SK-N-SH (cell line): ENCODE measurements around the gene CLMN. TPM values are rescaled to one million over a fixed set of nuclear protein-coding genes. Genes with fewer than 3 reads are reported as not detected.

ENCODE experiments used
- CTCF ChIA-PET: fragments of 300-600, 350-600 bp; formaldehyde crosslinking; extraction: SDS; loops from one replicate; lab custom pipeline; 2021; lab: Yijun Ruan, JAX
- POLR2A ChIA-PET: fragments of 350-600 bp; sonication (Branson Sonifier 250); formaldehyde crosslinking; extraction: SDS; loops from one replicate; lab custom pipeline; 2020; ENCODE audit warnings: antibody characterized with exemption, inconsistent platforms; lab: Yijun Ruan, JAX
- DNase-seq: peaks from one replicate; pipeline ENCODE4 v3.0.0; 2012
- H2AFZ ChIP-seq: fragments of 200-600 bp; sonication (generic); 2 replicates; pipeline ENCODE4 v1.8.1; 2016; ENCODE audit warnings: antibody characterized with exemption, mild to moderate bottlenecking, low read depth
- H3F3A ChIP-seq: fragments of 200-600 bp; sonication (generic); replicated peaks from 2 replicates; pipeline ENCODE3; 2016; ENCODE audit warnings: antibody characterized with exemption, mild to moderate bottlenecking; ENCODE audit not compliant: insufficient read depth
- H3K27ac ChIP-seq, 2 experiments: fragments of 200-500 bp in 1 of 2; fragments of 200-600 bp in 1 of 2; sonication (Bioruptor generic) in 1 of 2; sonication (generic), shearing (Covaris generic) in 1 of 2; 2 replicates each; pipeline versions ENCODE4 v1.5.1 to v1.6.1; 2014 to 2016; ENCODE audit warnings: low read depth in 2 of 2, inconsistent platforms in 1 of 2, low read length in 1 of 2, mild to moderate bottlenecking in 1 of 2, mixed read lengths in 1 of 2
- H3K27me3 ChIP-seq: fragments of 200-600 bp; sonication (generic), shearing (Covaris generic); 2 replicates; pipeline ENCODE4 v1.6.1; 2016; ENCODE audit warnings: mixed run types; ENCODE audit not compliant: insufficient read depth
- H3K36me3 ChIP-seq, 2 experiments: fragments of 200-500 bp in 1 of 2; fragments of 200-600 bp in 1 of 2; sonication (Bioruptor generic) in 1 of 2; sonication (generic) in 1 of 2; replicated peaks in 1 of 2; 2 replicates each; pipeline versions ENCODE3 to v1.5.1; 2014 to 2016; ENCODE audit warnings: low read length in 1 of 2, mild to moderate bottlenecking in 1 of 2; ENCODE audit not compliant: insufficient read depth in 2 of 2, control insufficient read depth in 1 of 2
- H3K4me1 ChIP-seq, 2 experiments: fragments of 200-500 bp in 1 of 2; fragments of 200-600 bp in 1 of 2; sonication (Bioruptor generic) in 1 of 2; sonication (generic), shearing (Covaris generic) in 1 of 2; 2 replicates each; pipeline versions ENCODE4 v1.5.1 to v1.6.1; 2014 to 2016; ENCODE audit warnings: low read depth in 1 of 2, low read length in 1 of 2, mixed run types in 1 of 2; ENCODE audit not compliant: insufficient read depth in 2 of 2, control insufficient read depth in 1 of 2
- H3K4me2 ChIP-seq: fragments of 200-600 bp; sonication (generic), shearing (Covaris generic); 2 replicates; pipeline ENCODE4 v1.6.1; 2017; ENCODE audit warnings: mixed run types
- H3K4me3 ChIP-seq, 2 experiments: fragments of 200-500 bp in 1 of 2; fragments of 200-600 bp in 1 of 2; sonication (Bioruptor generic) in 1 of 2; sonication (generic), shearing (Covaris generic) in 1 of 2; 2 replicates each; pipeline versions ENCODE4 v1.5.1 to v1.8.1; 2014 to 2016; ENCODE audit warnings: low read depth in 2 of 2, inconsistent platforms in 1 of 2, low read length in 1 of 2, mild to moderate bottlenecking in 1 of 2, mixed read lengths in 1 of 2, moderate library complexity in 1 of 2
- H3K79me2 ChIP-seq: fragments of 200-600 bp; sonication (generic); 2 replicates; pipeline ENCODE4 v1.8.1; 2017; ENCODE audit warnings: mild to moderate bottlenecking; ENCODE audit not compliant: insufficient read depth
- H3K9ac ChIP-seq: fragments of 200-600 bp; sonication (generic); 2 replicates; pipeline ENCODE4 v1.6.1; 2017; ENCODE audit warnings: mixed run types
- H3K9me2 ChIP-seq: fragments of 200-600 bp; sonication (generic); 2 replicates; pipeline ENCODE4 v1.6.1; 2017; ENCODE audit warnings: mixed run types
- H3K9me3 ChIP-seq: fragments of 200-600 bp; sonication (generic); 2 replicates; pipeline ENCODE4 v1.6.1; 2017; ENCODE audit warnings: mixed run types, mild to moderate bottlenecking, moderate library complexity
- H4K20me1 ChIP-seq: fragments of 200-600 bp; sonication (generic); 2 replicates; pipeline ENCODE4 v1.6.1; 2017; ENCODE audit warnings: mild to moderate bottlenecking, mixed run types; ENCODE audit not compliant: insufficient read depth
- CHD2 ChIP-seq: fragments of 150-350 bp; IDR thresholded peaks from 2 replicates; pipeline ENCODE4 v1.6.1; 2018; ENCODE audit warnings: low read length; ENCODE audit not compliant: partially characterized antibody
- EP300 ChIP-seq, 2 experiments: IDR thresholded peaks; 2 replicates each; pipeline versions ENCODE4 v1.4.0 to v1.6.1; 2012; ENCODE audit warnings: borderline replicate concordance in 1 of 2, low read depth in 1 of 2, low read length in 1 of 2
- MEF2A ChIP-seq: IDR thresholded peaks from 2 replicates; pipeline ENCODE4 v1.4.0; 2012; ENCODE audit warnings: low read depth, borderline replicate concordance
- MXI1 ChIP-seq: IDR thresholded peaks from 2 replicates; pipeline ENCODE4 v1.6.1; 2012; ENCODE audit warnings: mild to moderate bottlenecking, low read depth, low read length, improper control_type of control experiment
- NFIC ChIP-seq: IDR thresholded peaks from 2 replicates; pipeline ENCODE4 v1.4.0; 2012; ENCODE audit warnings: borderline replicate concordance
- RXRA ChIP-seq: IDR thresholded peaks from 2 replicates; pipeline ENCODE4 v1.4.0; 2012; ENCODE audit warnings: low read depth, mild to moderate bottlenecking, borderline replicate concordance
- SIN3A ChIP-seq: IDR thresholded peaks from 2 replicates; pipeline ENCODE4 v1.6.1; 2012; ENCODE audit warnings: low read depth, mild to moderate bottlenecking, low read length, moderate library complexity, borderline replicate concordance
- SMC3 ChIP-seq: IDR thresholded peaks from 2 replicates; pipeline ENCODE4 v1.6.1; 2012; ENCODE audit warnings: low read depth, low read length, improper control_type of control experiment
- TEAD4 ChIP-seq: IDR thresholded peaks from 2 replicates; pipeline ENCODE4 v1.4.0; 2012; ENCODE audit warnings: mild to moderate bottlenecking, borderline replicate concordance; ENCODE audit not compliant: insufficient read depth
- WGBS: methylation state at CpG from one replicate; pipeline ENCODE4 v1.1.6; 2017; ENCODE audit warnings: low lambda C conversion rate; 5-methylcytosine and 5-hydroxymethylcytosine counted together
- polyA plus RNA-seq, 3 experiments: library from polyadenylated mRNA; depleted of rRNA; stranded (reverse); fragments of >200 nt; gene quantifications; 2 replicates each; pipeline ENCODE4 v1.2.3, GENCODE V29; 2012
- small RNA-seq, 7 experiments: library from RNA; depleted of rRNA; stranded (forward); fragments of <200 nt; gene quantifications; one replicate each; pipeline ENCODE3, GENCODE V24; 2012
- TF ChIP-seq, protein P1 (sequence below): IDR thresholded peaks from 2 replicates; pipeline ENCODE4; 2012

CLMN gene
- polyA plus RNA-seq, 1 of the 3 experiments (the other 2 are of a cell fraction): 1.4 TPM

DNA sequence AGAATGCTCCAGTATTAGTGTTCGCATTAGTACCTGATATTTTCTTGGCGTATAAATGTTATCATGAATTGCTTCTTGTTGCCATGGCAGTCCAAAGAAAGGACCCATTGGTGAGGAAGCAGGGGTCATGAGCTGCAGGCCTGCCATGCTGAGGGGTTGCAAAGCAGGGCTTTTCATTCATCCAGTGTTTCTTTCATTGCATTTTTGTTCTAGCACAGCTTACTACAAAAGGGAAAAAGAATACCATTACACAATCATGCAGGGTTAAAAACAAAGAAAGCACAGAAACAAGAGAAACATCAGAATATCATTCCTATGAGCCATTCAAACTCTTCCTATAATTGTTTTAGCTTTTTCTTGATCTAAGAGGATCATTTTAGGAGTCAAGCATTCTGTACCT, 186.4 kb downstream of the CLMN start:
- no peaks in the 10 kb centered on the region for H3K9me3 ChIP-seq
- no peak overlapping the region for H3K4me3 ChIP-seq
- 93% methylated on average over 2 of the region's 2 CpGs for WGBS
- H3K36me3 ChIP-seq: peaks cover 43 to 48% of the 10 kb centered on the region in 2 experiments
- no peak overlapping the region for H2AFZ ChIP-seq
- H3K4me1 ChIP-seq: peaks cover 3 to 5% of the 10 kb centered on the region in 2 experiments; a peak in 2 of 4 replicates
- POLR2A ChIA-PET: no interaction called here
- H3K27ac ChIP-seq: no peak overlapping the region
- no peaks in the 10 kb centered on the region for H3F3A ChIP-seq
- no peak for TF ChIP-seq CHD2
- no peak for TF ChIP-seq RXRA
- TF ChIP-seq MXI1: no peak
- TF ChIP-seq NFIC: no peak
- H3K4me2 ChIP-seq: no peak overlapping the region
- H4K20me1 ChIP-seq: peaks cover 20% of the 10 kb centered on the region
- CTCF ChIA-PET: no interaction called here
- H3K9me2 ChIP-seq: no peaks in the 10 kb centered on the region
- H3K27me3 ChIP-seq: no peaks in the 10 kb centered on the region
- no peak for DNase-seq
- H3K79me2 ChIP-seq: peaks cover 70% of the 10 kb centered on the region
- no peak overlapping the region for H3K9ac ChIP-seq

DNA sequence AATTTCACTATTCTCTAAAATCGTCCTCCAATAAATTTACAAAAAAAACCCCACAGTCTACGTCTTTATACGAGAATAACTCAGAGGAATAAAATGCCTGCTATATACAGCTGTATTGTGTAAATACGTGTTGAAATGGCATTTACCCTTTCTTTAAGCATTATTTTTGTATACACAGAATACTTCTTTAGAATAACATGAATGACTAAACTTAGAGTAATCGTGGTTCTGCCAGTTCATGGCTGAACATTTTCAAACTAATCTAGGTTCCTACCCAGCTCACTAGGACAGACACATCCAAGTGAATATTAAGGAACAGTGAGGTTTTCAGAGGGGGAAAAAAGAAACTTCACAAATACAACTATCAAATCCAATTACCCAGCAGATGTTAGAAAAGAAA, 186.9 kb downstream of the CLMN start:
- DNase-seq: no peak

More for the DNA sequence above, 186.9 kb downstream of the CLMN start:
- Histone ChIP-seq H2AFZ (no peak overlapping the region), H3K4me1 (peaks cover under 1 to 3% of the 10 kb centered on the region in 2 experiments; a peak in 2 of 4 replicates), H3K36me3 (peaks cover 46 to 49% of the 10 kb centered on the region in 2 experiments), H3K27ac (no peak overlapping the region), H4K20me1 (peaks cover 18% of the 10 kb centered on the region), H3K9me2 (no peaks in the 10 kb centered on the region), H3K4me3 (no peak overlapping the region), H3K9me3 (no peaks in the 10 kb centered on the region), H3K79me2 (peaks cover 66% of the 10 kb centered on the region), H3K27me3 (no peaks in the 10 kb centered on the region), H3K9ac (no peak overlapping the region), H3K4me2 (no peak overlapping the region), H3F3A (no peaks in the 10 kb centered on the region)
- TF ChIP-seq MEF2A (no peak), EP300 (IDR thresholded peaks at IDR 0.05; ENCODE audit: borderline replicate concordance in 1 of 2, low read depth in 1 of 2, low read length in 1 of 2) (no peak), MXI1 (no peak), TEAD4 (no peak), SMC3 (no peak), NFIC (no peak), SIN3A (no peak)
- TF ChIP-seq, protein P1, sequence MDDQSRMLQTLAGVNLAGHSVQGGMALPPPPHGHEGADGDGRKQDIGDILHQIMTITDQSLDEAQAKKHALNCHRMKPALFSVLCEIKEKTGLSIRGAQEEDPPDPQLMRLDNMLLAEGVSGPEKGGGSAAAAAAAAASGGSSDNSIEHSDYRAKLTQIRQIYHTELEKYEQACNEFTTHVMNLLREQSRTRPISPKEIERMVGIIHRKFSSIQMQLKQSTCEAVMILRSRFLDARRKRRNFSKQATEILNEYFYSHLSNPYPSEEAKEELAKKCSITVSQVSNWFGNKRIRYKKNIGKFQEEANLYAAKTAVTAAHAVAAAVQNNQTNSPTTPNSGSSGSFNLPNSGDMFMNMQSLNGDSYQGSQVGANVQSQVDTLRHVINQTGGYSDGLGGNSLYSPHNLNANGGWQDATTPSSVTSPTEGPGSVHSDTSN: no peak
- POLR2A ChIA-PET: no interaction called here
- WGBS: 97% methylated on average over 5 of the region's 5 CpGs
- CTCF ChIA-PET: interaction anchor here (0.7 kb wide), 1 partner anchor 300 kb away, joined by 4 read pairs; no protein-coding TSS in a partner anchor

Small RNA genes lying within 50 kb of the gene (small RNA-seq; reads per million reads assigned to genes)
- gene MIR3173: 0 to 0.86 (median 0.11) reads per million in 7 experiments

Other genes with a start within 250 kb of the CLMN start
- 4.7 and 6.4 TPM in 2 replicates for gene DICER1, start 162.4 kb downstream of the CLMN start, polyA plus RNA-seq (2012; rRNA removed)
- 1.8 and 2.0 TPM in 2 replicates for gene SYNE3, start 196.7 kb upstream of the CLMN start, polyA plus RNA-seq (2012; rRNA removed)
- 29.1 and 31.4 TPM in 2 replicates for gene GLRX5, start 215.1 kb upstream of the CLMN start, polyA plus RNA-seq (2012; rRNA removed)